PFSK-1 (cell line): Measurements from ENCODE around the gene HSP90AA1.

Source experiments
- FOXP2 ChIP-seq: optimal IDR thresholded peaks from 2 replicates; pipeline ENCODE3; 2011; ENCODE audit warnings: borderline replicate concordance, control low read depth, inconsistent platforms; ENCODE audit not compliant: insufficient read depth; ENCODE audit errors: extremely low read length, extremely low read depth
- POLR2AphosphoS5 ChIP-seq: IDR thresholded peaks from 2 replicates; pipeline ENCODE4 v1.6.1; 2012; ENCODE audit warnings: low read depth, mild to moderate bottlenecking, control low read depth, low read length, moderate library complexity
- REST ChIP-seq, 2 experiments: IDR thresholded peaks; 2 replicates each; pipeline versions ENCODE4 v1.6.1 to v1.8.0; 2011 to 2012; ENCODE audit warnings: low read depth in 2 of 2, low read length in 2 of 2, control low read depth in 1 of 2, inconsistent platforms in 1 of 2, mild to moderate bottlenecking in 1 of 2, moderate library complexity in 1 of 2; ENCODE audit not compliant: insufficient read depth in 1 of 2
- SIN3A ChIP-seq: IDR thresholded peaks from 2 replicates; pipeline ENCODE4 v1.6.1; 2012; ENCODE audit warnings: mild to moderate bottlenecking, low read length, moderate library complexity, borderline replicate concordance; ENCODE audit not compliant: insufficient read depth
- TAF1 ChIP-seq: IDR thresholded peaks from 2 replicates; pipeline ENCODE4 v1.6.1; 2012; ENCODE audit warnings: low read length, control low read depth, borderline replicate concordance; ENCODE audit not compliant: insufficient read depth

HSP90AA1 gene

GRCh38 chr14:102063808-102064429 is 22.9 kb downstream of the HSP90AA1 start:
- TF ChIP-seq SIN3A = no peak

- TF ChIP-seq POLR2AphosphoS5 = no peak
Observed at GRCh38 chr14:102063109-102063807, 23.6 kb downstream of the HSP90AA1 start.

GRCh38 chr14:102058961-102059360 is 27.9 kb downstream of the HSP90AA1 start:
- TF ChIP-seq TAF1 (no peak), SIN3A (no peak), POLR2AphosphoS5 (no peak), FOXP2 (no peak), REST (IDR thresholded peaks at IDR 0.05; ENCODE audit: insufficient read depth in 1 of 2, low read depth in 2 of 2, low read length in 2 of 2) (no peak)

GRCh38 chr14:102058146-102058545 is 28.7 kb downstream of the HSP90AA1 start:
- no peak for TF ChIP-seq SIN3A
- TF ChIP-seq FOXP2 = no peak
- no peak for TF ChIP-seq TAF1
- TF ChIP-seq REST (IDR thresholded peaks at IDR 0.05; ENCODE audit: insufficient read depth in 1 of 2, low read depth in 2 of 2, low read length in 2 of 2) = no peak
- no peak for TF ChIP-seq POLR2AphosphoS5

GRCh38 chr14:102057480-102058114 is 29.2 kb downstream of the HSP90AA1 start:
- TF ChIP-seq REST (IDR thresholded peaks at IDR 0.05; ENCODE audit: insufficient read depth in 1 of 2, low read depth in 2 of 2, low read length in 2 of 2) (no peak), TAF1 (no peak), SIN3A (no peak), FOXP2 (no peak), POLR2AphosphoS5 (no peak)

- no peak for TF ChIP-seq SIN3A
- TF ChIP-seq POLR2AphosphoS5 = no peak
- TF ChIP-seq REST (IDR thresholded peaks at IDR 0.05; ENCODE audit: insufficient read depth in 1 of 2, low read depth in 2 of 2, low read length in 2 of 2) = no peak
Observed at GRCh38 chr14:102056694-102057442, 30.0 kb downstream of the HSP90AA1 start.
